H54 (cell line): ENCODE results near the gene ATP10B.
"Not testable (repeated sequence)": the region's sequence is repeated elsewhere in the genome, so short reads cannot be mapped to it uniquely, and the experiment has no call there.

ENCODE experiments used
- DNase-seq: peaks from one replicate; pipeline ENCODE4 v3.0.0; 2011; ENCODE audit warnings: low spot score, mixed read lengths; ENCODE audit not compliant: insufficient read length
- FAIRE-seq: peaks from 3 replicates; lab custom pipeline; 2011; peaks lifted over from hg19 to GRCh38; lab: Jason Lieb, UNC
- POLR2A ChIP-seq: IDR thresholded peaks from 2 replicates; pipeline ENCODE4 v1.6.1; 2011; ENCODE audit warnings: low read depth, mild to moderate bottlenecking, low read length

The ATP10B gene

DNA sequence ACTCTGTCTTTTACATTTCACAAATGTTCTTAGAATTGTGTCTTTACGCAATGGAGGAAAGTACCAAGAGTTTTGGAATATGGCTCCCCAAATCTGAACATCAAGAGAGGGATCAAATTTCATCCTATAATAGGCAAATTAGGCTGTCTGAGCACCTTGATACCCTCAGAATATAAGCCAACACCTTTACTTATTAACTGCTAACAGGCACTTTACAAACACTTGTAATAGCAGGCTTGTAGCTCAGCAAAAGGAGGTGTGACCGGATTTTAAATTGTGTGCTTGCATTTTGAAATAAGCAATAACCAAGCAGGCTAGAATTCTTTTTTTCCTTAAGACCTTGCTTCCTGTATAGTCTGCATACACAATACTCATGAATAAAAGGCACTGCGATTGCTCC is 92.0 kb downstream of the ATP10B start:
- DNase-seq (no peak), FAIRE-seq (no peak)
- TF ChIP-seq POLR2A, result no peak

DNA sequence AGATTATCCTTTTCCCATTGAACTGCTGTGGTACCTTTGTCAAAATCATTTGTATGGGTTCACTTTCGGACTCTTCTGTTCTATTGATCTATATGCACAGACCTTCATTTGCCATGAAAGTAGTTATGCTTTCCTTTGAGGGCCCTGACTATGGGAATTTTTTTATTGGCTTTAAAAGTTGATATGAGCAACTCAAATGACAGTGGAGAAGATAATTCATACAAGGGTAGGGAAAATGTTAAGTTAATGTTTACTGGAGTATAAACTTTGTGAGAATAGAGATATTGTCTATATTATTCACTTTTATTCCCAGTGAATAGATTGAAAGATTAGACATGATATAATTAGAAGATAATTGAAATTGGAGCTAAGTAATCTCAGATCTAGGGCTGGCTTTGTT is 94.8 kb downstream of the ATP10B start:
- FAIRE-seq, result no peak
- no peak for DNase-seq
- TF ChIP-seq POLR2A, result no peak

DNA sequence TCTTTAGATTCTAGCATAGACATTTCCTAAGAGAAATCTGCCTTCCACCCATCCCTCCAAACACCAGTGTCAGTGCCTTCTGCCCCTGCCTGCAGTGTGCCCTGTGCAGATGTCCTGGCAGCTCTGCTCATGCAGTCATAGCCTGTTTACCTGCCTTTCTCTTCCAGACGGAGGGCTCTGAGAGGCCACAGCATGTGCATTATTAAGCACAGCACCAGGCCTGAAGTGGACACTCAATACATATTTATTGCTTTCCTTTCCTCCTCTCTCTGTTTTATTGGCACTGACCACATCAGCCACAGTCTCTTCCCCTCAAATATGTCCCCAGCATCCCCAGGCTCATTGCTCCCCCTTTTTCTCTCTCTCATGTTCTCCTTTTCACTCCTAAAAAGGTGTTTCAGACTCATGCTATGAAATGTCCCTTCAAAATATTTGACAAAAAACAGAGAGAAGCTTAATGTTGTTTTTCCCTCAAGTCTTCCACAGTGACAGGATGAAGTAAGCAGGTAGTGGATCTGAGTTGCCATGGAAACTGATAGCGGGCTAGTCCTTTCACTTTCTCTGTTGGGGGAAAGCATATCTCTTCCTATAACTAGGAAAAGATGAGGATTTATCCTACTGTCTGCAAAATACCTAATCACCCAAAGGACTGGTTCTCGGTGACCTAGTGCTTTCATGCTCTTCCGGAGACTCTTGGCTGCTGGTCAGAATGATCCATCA is 100.9 kb downstream of the ATP10B start:
- FAIRE-seq (no peak), DNase-seq (no peak)
- no peak for TF ChIP-seq POLR2A

DNA sequence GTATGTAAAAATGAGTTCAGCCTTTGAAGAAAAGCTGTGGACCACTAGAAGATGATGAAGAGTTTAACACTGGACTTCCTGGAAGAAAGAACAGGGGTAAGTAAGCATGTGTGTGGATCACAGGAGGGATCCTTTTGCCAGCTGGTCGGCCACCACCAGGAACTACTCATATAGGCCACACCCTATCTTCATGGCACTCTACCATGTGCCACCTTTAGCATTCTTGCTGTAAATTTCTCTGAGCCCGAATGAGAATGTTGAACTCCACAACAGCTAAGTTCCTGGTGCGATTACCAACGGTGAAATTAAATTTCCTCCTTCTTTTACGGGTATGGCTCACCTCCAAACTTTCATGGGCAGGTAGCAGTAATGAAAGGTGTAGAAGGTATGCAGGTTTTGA is 102.3 kb downstream of the ATP10B start:
- DNase-seq (no peak), FAIRE-seq (no peak)
- no peak for TF ChIP-seq POLR2A

DNA sequence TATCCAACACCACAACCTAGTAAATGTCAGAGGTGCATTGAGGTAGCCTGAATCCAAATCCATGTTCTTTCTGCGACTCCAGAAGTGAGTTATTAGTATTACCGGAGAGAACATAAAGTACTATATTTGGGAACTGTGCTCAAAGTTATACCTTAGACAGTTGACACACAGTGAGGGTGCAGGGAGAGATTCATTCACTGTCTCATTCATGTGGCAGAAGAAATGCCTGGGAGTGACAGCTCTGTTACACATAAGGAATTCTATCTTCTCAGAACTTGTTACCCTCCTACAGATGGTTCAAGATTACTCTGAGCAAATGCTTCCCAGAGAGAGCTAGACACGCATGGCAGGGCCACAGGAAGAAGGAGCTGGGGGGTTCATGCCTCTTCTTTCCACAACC is 103.0 kb downstream of the ATP10B start:
- no peak for FAIRE-seq
- TF ChIP-seq POLR2A, result no peak
- DNase-seq, result no peak

DNA sequence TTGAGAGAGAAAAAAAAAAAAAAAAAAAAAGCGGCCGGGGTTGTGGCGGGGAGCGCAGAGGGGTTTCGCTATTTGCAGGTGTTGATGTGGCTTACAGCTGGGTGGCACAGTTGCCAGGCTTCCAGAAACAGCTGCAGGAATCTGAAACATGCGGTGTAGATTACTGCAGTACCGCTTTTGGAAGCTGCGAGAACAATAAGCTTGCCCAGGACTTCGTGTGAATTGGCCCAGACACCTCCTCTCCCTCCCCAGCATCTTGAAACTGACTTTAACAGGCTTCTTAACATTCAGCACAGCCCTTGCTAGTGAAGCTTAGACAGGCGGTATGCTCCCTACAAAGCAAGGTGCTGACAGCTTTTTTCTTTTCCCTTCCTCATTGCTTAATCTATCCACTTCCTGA is 104.0 kb downstream of the ATP10B start:
- FAIRE-seq, result no peak
- no peak for TF ChIP-seq POLR2A
- DNase-seq, result no peak

DNA sequence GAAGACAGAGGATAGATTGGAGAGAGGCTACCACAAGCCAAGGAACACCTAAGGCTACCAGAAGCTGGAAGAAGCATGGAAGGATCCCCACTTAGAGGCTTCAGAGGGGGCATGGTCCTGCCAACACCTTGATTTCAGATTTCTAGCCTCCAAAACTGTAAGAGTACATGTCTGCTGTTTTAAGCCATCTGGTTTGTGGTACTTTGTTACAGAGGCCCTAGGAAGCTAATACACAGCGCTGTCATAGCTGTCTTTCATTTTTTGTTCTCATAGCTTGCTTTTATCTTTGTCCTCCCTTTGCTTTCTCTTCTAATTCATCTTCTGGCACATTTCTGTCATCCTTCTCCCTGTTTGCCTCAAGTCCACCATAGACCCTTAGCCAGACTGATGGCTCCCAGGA is 104.5 kb downstream of the ATP10B start:
- no peak for FAIRE-seq
- no peak for DNase-seq
- TF ChIP-seq POLR2A, result no peak

DNA sequence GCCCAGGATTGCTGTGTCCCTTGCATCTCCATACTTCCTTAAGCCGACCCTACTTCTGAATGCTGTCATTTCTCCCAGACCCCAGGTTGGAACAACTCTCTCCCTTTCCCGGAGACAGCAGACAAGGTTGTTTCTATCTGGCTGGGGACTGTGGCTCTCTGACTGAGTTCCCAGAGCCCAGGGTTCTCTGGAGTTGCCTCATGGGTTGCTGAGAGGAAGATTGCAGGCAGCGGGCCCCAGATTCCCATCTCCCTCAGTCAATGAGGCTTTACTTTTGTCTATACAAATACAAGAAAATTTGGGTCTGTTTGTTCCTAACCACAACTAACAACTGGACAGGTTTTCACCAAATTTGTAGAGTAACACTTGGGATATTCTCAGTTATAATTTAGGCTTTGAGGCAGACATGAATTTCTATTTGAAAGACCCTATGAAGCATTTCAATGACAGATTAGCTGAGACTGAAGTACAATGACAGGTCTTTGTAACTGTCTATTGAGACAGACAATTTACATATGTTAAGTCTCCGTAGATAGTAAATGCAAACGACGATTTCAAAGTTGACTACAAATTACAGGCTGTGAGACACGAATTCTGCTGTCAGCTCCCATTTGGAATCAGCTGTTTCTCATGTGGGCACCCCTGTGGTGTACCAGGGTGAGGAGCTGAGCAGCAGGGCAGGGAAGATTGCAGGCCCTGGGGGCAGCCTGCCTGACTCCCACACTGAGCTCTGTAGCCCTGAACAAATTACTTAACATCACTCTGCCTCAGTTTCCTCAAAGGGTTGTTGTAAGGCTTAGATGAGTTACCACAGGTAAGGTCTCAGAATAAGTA is 107.5 kb downstream of the ATP10B start:
- TF ChIP-seq POLR2A, result no peak
- DNase-seq (no peak), FAIRE-seq (no peak)

DNA sequence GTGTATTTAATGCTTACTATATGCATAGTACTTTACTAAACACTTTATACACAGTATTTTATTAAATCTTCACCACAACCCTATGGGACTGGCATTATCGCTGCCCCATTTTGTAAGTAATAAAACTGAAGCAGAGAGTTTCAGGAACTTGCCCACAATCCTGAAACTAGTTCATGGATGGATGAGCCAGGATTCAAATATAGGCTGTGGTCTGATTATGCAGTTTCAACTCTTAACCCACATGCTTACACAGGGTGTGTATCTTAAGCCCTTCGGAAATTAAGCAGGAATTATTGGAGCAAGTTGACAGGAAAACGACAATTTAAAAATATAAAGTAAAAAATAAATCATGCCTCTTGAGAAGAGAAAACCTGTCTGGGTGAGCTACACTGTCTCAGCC is 109.0 kb downstream of the ATP10B start:
- no peak for TF ChIP-seq POLR2A
- no peak for DNase-seq
- no peak for FAIRE-seq

DNA sequence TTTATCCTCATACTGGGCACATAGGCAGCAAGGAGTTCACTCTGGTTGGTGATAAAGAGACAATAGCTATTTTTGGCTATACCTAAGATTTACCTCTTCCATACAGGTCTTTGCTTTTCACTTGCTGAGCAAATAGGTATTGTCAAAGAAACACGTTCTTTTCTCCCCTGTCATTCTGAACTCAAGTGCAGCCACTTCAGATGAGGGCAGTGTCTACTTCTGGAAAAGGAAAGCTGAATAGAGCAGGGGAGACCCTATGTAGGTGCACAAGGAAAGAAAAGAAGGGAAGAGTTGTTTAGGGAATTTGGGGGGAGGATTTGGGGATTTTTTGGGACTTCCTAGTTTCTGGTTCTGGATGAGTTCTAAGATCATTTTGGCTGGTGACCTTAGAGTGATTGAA is 109.6 kb downstream of the ATP10B start:
- no peak for FAIRE-seq
- no peak for DNase-seq
- no peak for TF ChIP-seq POLR2A

DNA sequence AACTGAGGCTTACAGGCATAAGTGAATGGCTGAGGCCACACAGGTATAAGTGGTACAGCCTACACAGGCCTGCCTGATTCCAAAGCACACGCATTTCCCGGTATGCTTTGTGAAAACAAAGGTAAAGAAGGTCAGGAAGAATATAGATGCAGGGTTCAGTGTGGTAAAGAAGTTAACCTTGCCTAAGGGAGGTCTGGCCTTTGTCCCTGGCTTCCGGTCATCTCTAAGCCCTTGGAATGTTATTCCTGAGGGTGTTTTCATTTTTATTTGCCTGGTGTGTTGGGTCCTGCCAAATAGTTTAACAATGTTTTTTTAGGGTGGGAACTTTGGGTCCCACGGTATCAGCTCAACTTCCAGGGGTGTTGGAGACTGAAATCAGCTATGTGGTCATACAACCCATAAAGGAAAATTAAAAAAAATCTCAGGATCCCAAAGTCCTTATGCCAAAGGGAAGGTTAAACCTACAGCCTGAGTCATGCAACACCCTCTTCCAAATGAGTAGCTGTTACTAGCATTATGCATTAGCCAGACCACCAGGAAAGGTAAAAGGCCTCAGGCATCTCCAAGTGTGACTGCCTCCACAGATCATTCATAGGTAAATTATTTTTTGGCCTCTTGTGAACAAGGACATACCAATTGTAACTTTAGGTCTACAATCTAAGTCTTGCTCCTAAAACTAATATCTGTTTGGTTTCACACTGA is 124.6 kb downstream of the ATP10B start:
- DNase-seq, result no peak
- no peak for TF ChIP-seq POLR2A
- no peak for FAIRE-seq

DNA sequence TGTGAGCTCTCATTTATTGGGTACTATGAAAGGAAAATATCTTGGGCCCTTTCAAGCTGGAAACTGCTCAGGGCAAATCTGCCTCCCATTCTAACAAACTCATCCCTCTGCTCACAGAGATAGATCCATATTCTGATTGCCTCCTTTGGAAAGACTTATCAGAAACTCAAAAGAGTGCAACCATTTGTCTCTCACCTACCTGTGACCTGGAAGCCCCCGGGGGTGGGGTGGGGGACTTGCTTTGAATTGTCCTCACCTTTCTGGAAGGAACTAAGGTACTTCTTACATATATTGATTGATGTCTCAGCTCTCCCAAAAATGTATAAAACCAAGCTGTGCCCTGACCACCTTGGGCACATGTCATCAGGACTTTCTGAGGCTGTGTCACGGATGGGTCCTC is 125.3 kb downstream of the ATP10B start:
- no peak for FAIRE-seq
- no peak for DNase-seq
- TF ChIP-seq POLR2A, result no peak

DNA sequence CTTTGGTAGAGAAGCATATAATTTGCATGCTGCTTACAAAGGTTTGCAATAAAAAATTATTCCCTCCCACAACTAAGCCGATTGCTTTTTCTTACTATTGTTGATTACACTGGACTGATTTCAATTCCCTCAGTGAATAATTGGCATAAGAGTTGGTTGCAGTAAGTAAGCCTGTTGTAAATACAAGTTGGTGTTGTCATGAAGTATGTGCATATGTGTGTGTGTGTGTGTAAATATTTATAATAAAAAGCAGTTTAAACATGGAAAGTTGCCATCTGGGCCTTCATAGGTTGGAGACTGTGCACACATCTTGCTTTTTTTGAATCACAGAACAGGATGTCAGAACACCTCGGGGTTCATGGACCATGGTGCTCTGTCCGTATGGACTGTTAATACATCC is 131.2 kb downstream of the ATP10B start:
- FAIRE-seq (no peak), DNase-seq (no peak)
- TF ChIP-seq POLR2A, result no peak

DNA sequence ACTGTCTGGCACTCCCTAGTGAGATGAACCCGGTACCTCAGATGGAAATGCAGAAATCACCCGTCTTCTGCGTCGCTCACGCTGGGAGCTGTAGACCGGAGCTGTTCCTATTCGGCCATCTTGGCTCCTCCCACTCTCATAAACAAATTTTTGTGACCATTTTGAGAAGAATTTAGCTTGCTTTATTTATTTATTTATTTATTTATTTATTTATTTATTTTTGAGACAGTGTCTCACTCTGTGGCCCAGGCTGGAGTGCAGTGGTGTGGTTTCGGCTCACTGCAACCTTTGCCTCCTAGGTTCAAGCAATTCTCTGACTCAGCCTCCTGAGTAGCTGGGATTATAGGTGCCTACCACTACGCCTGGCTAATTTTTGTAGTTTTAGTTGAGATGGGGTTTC is 136.5 kb downstream of the ATP10B start:
- DNase-seq, FAIRE-seq: not testable (repeated sequence)
